Endothelial cell (in vitro differentiated cells): ENCODE measurements around the gene GPR37L1. TPM values are rescaled to one million over a fixed set of nuclear protein-coding genes. Genes with fewer than 3 reads are reported as not detected.

Experiments
- DNase-seq: peaks from one replicate; pipeline ENCODE4 v3.0.0; 2021; ENCODE audit warnings: low spot score
- H3K27ac Mint-ChIP-seq: one replicate; pipeline ENCODE4 v1.8.0; 2021; ENCODE audit warnings: mixed read lengths, inconsistent platforms; ENCODE audit not compliant: unreplicated experiment
- H3K27me3 Mint-ChIP-seq: one replicate; pipeline ENCODE4 v1.8.0; 2021; ENCODE audit warnings: mild to moderate bottlenecking, moderate library complexity, mixed read lengths, inconsistent platforms; ENCODE audit not compliant: unreplicated experiment
- H3K36me3 Mint-ChIP-seq: one replicate; pipeline ENCODE4 v1.8.0; 2021; ENCODE audit warnings: mild to moderate bottlenecking, low read depth, mixed read lengths, inconsistent platforms; ENCODE audit not compliant: unreplicated experiment
- H3K4me1 Mint-ChIP-seq: one replicate; pipeline ENCODE4 v1.8.0; 2021; ENCODE audit warnings: mild to moderate bottlenecking, mixed read lengths, inconsistent platforms; ENCODE audit not compliant: unreplicated experiment
- H3K4me3 Mint-ChIP-seq: one replicate; pipeline ENCODE4 v1.8.0; 2021; ENCODE audit warnings: mild to moderate bottlenecking, mixed read lengths, inconsistent platforms; ENCODE audit not compliant: unreplicated experiment
- H3K9me3 Mint-ChIP-seq: one replicate; pipeline ENCODE4 v1.8.0; 2021; ENCODE audit warnings: mixed read lengths, inconsistent platforms; ENCODE audit not compliant: unreplicated experiment
- CTCF ChIP-seq: fragments of 200-600 bp; sonication (generic); IDR thresholded peaks from one replicate; pipeline ENCODE4 v1.5.0; 2021; ENCODE audit warnings: antibody characterized with exemption; ENCODE audit not compliant: unreplicated experiment
- total RNA-seq: library from RNA; stranded (reverse); fragmentation: NEBNext Ultra II Directional; extraction: Animal tissue kit (Norgen Biotek cat#: 25700); gene quantifications from one replicate; pipeline ENCODE4 v1.2.1, GENCODE V29; 2021; ENCODE audit not compliant: unreplicated experiment

The GPR37L1 gene
- total RNA-seq, 1 donor from 2014 or later = not detected

GRCh38 chr1:202078241-202078640 is 44.5 kb upstream of the GPR37L1 start:
- no peak overlapping the region for H3K27ac Mint-ChIP-seq
- H3K9me3 Mint-ChIP-seq = no peaks in the 10 kb centered on the region
- H3K27me3 Mint-ChIP-seq = peaks cover 4% of the 10 kb centered on the region
- DNase-seq = no peak
- H3K36me3 Mint-ChIP-seq = no peaks in the 10 kb centered on the region
- no peak overlapping the region for H3K4me3 Mint-ChIP-seq
- no peak for TF ChIP-seq CTCF
- H3K4me1 Mint-ChIP-seq = no peaks in the 10 kb centered on the region

GRCh38 chr1:202081992-202082391 is 40.7 kb upstream of the GPR37L1 start:
- Mint-ChIP-seq H3K36me3 (no peaks in the 10 kb centered on the region), H3K27ac (no peak overlapping the region), H3K27me3 (peaks cover 5% of the 10 kb centered on the region), H3K9me3 (no peaks in the 10 kb centered on the region), H3K4me3 (no peak overlapping the region), H3K4me1 (peaks cover 9% of the 10 kb centered on the region)
- DNase-seq = no peak
- TF ChIP-seq CTCF = no peak

GRCh38 chr1:202084791-202085681 is 37.7 kb upstream of the GPR37L1 start:
- Mint-ChIP-seq H3K27ac (peak overlapping the region; percentile 20), H3K9me3 (no peaks in the 10 kb centered on the region)

GRCh38 chr1:202085682-202086373 is 36.9 kb upstream of the GPR37L1 start:
- H3K4me1 Mint-ChIP-seq = peaks cover 9% of the 10 kb centered on the region
- no peaks in the 10 kb centered on the region for H3K36me3 Mint-ChIP-seq
- no peaks in the 10 kb centered on the region for H3K9me3 Mint-ChIP-seq
- no peak for TF ChIP-seq CTCF
- no peak overlapping the region for H3K27ac Mint-ChIP-seq
- peaks cover 5% of the 10 kb centered on the region for H3K27me3 Mint-ChIP-seq
- no peak overlapping the region for H3K4me3 Mint-ChIP-seq
- no peak for DNase-seq

More at GRCh38 chr1:202084791-202085681, 37.7 kb upstream of the GPR37L1 start:
- Mint-ChIP-seq H3K4me1 (peaks cover 9% of the 10 kb centered on the region), H3K27me3 (peaks cover 5% of the 10 kb centered on the region), H3K36me3 (no peaks in the 10 kb centered on the region), H3K4me3 (no peak overlapping the region)
- TF ChIP-seq CTCF = no peak
- no peak for DNase-seq
